GM18505 (cell line): Measurements from ENCODE around the gene CXorf49B.

Experiments
- ATAC-seq: cut with Tn5 transposase; IDR thresholded peaks from one replicate; pipeline ENCODE4 v1.9.1; 2021; ENCODE audit not compliant: unreplicated experiment
- POLR2A ChIP-seq: IDR thresholded peaks from 4 replicates; pipeline ENCODE4 v1.6.1; 2011; ENCODE audit warnings: borderline replicate concordance; ENCODE audit not compliant: insufficient read depth, insufficient read length; ENCODE audit errors: extremely low read depth

The CXorf49B gene

DNA sequence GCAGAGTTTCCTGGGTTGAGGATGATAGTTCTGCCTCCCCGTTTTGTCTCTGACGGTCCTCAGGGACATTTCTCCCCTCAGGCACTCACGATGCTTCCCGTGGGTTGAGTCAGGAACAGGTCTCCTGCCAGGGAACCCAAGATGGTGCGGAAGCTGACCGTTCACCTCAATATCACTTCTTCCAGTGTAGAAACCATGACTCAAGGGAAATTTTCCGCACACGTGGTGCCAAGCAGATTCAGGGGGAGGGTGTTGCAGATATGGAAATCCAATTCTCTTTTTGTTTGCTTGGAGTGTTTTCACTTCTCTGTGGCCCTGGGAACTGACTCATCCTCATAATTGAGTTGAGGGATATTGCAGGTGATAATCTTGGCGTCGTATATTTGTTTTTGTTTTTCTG lies 46.7 kb downstream of the CXorf49B start:
- TF ChIP-seq POLR2A, result no peak
- no peak for ATAC-seq

DNA sequence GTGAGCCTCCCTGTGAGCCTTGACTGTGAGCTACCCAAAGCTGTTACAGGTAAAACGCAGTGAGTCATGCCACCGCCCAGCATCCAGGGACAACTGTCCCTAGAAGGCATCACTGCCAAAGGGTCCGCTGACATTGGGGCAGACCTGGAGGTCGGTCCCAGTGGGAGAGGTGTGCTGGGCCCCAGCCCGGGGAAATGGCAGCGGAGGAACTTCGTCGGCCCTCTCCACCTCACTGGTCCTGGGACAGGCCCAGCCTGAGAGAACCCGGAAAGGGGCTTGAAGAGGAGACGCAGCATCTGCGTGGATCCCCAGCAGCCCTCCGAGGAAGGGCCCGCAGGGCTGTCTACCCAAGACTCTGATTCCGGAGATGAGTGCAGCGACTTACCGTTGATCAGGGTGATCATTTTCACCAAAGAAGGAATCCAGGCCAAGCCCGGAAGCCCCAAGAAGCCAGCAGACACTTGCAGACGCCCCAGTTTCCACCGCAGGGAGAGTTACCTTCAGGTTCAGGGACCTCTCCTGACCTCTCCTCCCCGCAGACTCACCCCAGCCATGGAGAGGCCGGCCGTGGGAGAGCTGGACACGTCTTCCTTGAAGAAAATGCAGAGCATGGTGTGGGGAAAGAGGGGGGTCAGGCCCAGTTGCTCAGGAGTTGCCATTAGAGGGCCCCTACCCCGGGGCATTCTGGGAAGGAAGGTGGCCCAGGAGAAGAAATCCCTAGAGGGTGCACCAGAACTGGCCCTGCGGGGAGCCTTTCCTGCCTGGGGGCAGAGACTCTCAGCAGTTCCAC lies 51.2 kb downstream of the CXorf49B start:
- no peak for ATAC-seq
- no peak for TF ChIP-seq POLR2A

DNA sequence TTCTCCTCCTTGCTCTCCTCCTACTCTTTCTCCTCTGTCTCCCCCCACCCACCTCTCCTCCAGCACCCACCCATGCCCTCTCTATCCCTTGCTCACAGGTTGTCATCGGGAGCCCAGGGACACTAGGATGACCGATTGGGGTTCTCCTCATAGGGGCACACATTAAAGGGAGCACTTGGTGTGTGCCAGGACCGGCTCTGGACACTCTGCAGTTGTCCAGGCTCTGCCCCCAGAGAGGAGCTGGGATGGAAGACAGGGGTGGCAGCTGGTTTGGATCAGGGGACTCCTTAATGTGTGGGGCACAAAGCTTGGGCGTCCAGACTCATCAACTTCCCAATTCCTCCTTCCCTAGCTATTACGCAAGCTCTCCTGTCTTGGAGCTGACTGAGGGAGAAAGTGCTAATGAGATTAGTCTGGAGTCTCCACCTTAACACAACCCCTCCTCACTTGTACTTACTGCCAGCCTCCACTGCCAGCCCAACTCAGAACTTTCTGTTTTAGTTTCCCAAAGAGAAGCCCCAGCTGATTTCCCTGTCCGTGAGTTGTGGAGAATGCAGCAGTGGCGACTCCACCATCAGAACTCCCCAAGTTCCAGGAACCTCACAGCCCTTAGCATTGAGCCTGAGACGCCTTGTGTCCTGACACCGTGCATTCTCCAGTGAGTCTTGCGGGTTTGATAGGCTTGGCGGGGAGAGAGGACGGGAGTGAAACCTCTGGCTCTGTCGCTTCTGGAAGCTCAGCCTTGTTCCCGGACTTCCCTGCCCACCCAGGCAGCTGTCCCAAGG lies 52.2 kb downstream of the CXorf49B start:
- no peak for TF ChIP-seq POLR2A
- no peak for ATAC-seq

DNA sequence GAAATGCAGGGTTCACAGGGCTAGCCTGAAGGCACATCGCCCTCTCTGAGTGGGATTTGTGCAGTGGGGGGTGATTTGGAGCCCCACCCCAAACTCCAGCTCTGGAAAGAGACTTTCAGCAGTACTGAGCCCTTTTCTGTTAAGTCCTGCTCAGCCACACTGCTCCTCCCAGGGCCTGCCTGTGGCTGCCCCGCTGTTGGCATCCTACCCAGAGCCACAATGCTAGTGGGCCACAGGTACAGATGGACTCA lies 52.7 kb downstream of the CXorf49B start:
- ATAC-seq, result no peak
- TF ChIP-seq POLR2A, result no peak
